ENCODE results near the gene UVRAG.

DNA sequence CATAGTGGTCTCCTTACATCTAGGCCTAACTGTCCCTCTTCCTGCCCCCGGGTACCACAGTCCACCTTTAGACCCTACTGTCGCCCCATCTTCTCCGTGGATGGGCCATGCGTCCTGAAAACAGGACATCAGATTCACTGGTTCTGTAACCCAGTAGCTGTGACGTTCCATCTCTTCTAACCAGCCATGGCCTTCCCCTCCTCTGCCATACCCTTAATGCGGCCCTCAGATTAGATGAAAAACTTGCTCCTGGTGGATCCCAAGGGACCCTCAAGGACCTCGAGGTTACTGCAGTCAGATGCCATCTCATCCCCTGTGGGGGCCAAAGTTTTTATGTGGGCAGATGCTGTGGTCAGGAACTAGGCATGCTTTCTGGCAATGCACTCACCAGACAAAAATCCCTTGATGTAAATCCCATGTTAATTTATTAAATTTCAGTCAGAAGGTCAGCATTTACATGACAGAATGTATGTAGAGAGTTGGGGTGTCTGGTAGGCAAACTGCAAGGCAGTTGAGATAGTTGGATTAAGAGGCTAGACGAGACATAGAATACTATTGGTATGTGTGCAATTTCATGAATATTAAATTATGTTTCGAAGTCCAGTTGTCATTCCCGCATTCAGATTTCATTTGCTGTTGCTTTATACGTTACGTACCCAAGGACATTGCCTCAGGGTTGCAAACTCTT lies 327.0 kb downstream of the UVRAG start:
- TF ChIP-seq EP300 (IDR thresholded peaks at IDR 0.05), result no peak
- TF ChIP-seq, protein P1, sequence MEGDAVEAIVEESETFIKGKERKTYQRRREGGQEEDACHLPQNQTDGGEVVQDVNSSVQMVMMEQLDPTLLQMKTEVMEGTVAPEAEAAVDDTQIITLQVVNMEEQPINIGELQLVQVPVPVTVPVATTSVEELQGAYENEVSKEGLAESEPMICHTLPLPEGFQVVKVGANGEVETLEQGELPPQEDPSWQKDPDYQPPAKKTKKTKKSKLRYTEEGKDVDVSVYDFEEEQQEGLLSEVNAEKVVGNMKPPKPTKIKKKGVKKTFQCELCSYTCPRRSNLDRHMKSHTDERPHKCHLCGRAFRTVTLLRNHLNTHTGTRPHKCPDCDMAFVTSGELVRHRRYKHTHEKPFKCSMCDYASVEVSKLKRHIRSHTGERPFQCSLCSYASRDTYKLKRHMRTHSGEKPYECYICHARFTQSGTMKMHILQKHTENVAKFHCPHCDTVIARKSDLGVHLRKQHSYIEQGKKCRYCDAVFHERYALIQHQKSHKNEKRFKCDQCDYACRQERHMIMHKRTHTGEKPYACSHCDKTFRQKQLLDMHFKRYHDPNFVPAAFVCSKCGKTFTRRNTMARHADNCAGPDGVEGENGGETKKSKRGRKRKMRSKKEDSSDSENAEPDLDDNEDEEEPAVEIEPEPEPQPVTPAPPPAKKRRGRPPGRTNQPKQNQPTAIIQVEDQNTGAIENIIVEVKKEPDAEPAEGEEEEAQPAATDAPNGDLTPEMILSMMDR (IDR thresholded peaks at IDR 0.05), result no peak
- TF ChIP-seq POLR2AphosphoS5 (IDR thresholded peaks at IDR 0.05), result no peak

Data from stomach (tissue), 4 donors.